Measurements from ENCODE around the gene TBX1. TPM values are rescaled to one million over a fixed set of nuclear protein-coding genes. Genes with fewer than 3 reads are reported as not detected.

TBX1 gene
- total RNA-seq, 1 donor from 2014 or later: not detected

- no peak overlapping the region for H3K4me3 ChIP-seq (ENCODE audit: low read depth, low read length)
- no peak for TF ChIP-seq CTCF (conservative IDR thresholded peaks at IDR 0.05; ENCODE audit: low read depth, low read length)
- DNase-seq (ENCODE audit: low read depth): no peak
Measured at GRCh38 chr22:19758896-19759426, 1.6 kb upstream of the TBX1 start.

- H3K4me3 ChIP-seq (ENCODE audit: low read depth, low read length): no peak overlapping the region
- DNase-seq (ENCODE audit: low read depth): no peak
- no peak for TF ChIP-seq CTCF (conservative IDR thresholded peaks at IDR 0.05; ENCODE audit: low read depth, low read length)
Measured at GRCh38 chr22:19759427-19760057, 1.0 kb upstream of the TBX1 start.

GRCh38 chr22:19760951-19761724 is 560 bp downstream of the TBX1 start:
- no peak for DNase-seq (ENCODE audit: low read depth)
- H3K4me3 ChIP-seq (ENCODE audit: low read depth, low read length): no peak overlapping the region
- no peak for TF ChIP-seq CTCF (conservative IDR thresholded peaks at IDR 0.05; ENCODE audit: low read depth, low read length)

- TF ChIP-seq CTCF (conservative IDR thresholded peaks at IDR 0.05; ENCODE audit: low read depth, low read length): no peak
- DNase-seq (ENCODE audit: low read depth): no peak
- no peak overlapping the region for H3K4me3 ChIP-seq (ENCODE audit: low read depth, low read length)
Measured at GRCh38 chr22:19761725-19762567, 1.4 kb downstream of the TBX1 start.

- TF ChIP-seq CTCF (conservative IDR thresholded peaks at IDR 0.05; ENCODE audit: low read depth, low read length): no peak
- no peak overlapping the region for H3K4me3 ChIP-seq (ENCODE audit: low read depth, low read length)
- no peak for DNase-seq (ENCODE audit: low read depth)
Measured at GRCh38 chr22:19762568-19763457, 2.2 kb downstream of the TBX1 start.
